Measurements from ENCODE around the gene ZBTB47. TPM values are rescaled to one million over a fixed set of nuclear protein-coding genes. Genes with fewer than 3 reads are reported as not detected.

ZBTB47 gene
- total RNA-seq, 5 donors from 2014 or later (not counting 1 experiment from before 2014, with no cell fraction given) = 0.53 to 1.2 (median 0.98) TPM

GRCh38 chr3:42658091-42658770 lies 4.7 kb downstream of the ZBTB47 start:
- ChIA-PET POLR2A (no interaction called here), CTCF (interaction anchor here in 1 of 2 donors (0.6 kb wide), 1 partner anchor 43 kb away, joined by 4 read pairs; no protein-coding TSS in a partner anchor)
- H3K9me3 ChIP-seq = no peaks in the 10 kb centered on the region
- peaks cover 5 to 10% (median 6%) of the 10 kb centered on the region in 3 donors for H3K4me1 Mint-ChIP-seq
- no peaks in the 10 kb centered on the region for H3K9me3 Mint-ChIP-seq
- no peak overlapping the region for H3K4me3 Mint-ChIP-seq
- DNase-seq (no peak), ATAC-seq (replicated peaks in 1 of 4) (no peak)
- H3K36me3 ChIP-seq (ENCODE audit: control insufficient read depth in 2 of 2, extremely low read depth in 1 of 2, insufficient read depth in 1 of 2, low read length in 1 of 2) = no peaks in the 10 kb centered on the region
- no peak overlapping the region for H3K4me3 ChIP-seq (ENCODE audit: control insufficient read depth in 1 of 2, extremely low read depth in 1 of 2, low read length in 1 of 2)
- H3K36me3 Mint-ChIP-seq = no peaks in the 10 kb centered on the region
- H3K27me3 Mint-ChIP-seq = no peaks in the 10 kb centered on the region
- H3K27ac Mint-ChIP-seq = no peak overlapping the region
- peaks cover 0 to 18% of the 10 kb centered on the region in 2 experiments for H3K4me1 ChIP-seq (ENCODE audit: control insufficient read depth in 1 of 2, extremely low read depth in 1 of 2, insufficient read depth in 2 of 2, low read length in 2 of 2)
- WGBS (ENCODE audit: insufficient coverage) = 92% methylated on average over 34 of the region's 34 CpGs
- H3K27me3 ChIP-seq (replicated peaks in 1 of 2; ENCODE audit: control insufficient read depth in 2 of 2, extremely low read depth in 1 of 2, insufficient read depth in 2 of 2, low read length in 1 of 2) = peaks cover 0 to 18% of the 10 kb centered on the region in 2 experiments
- H3K27ac ChIP-seq (ENCODE audit: low read length) = no peak overlapping the region

- Mint-ChIP-seq H3K4me3 (no peak overlapping the region), H3K27me3 (no peaks in the 10 kb centered on the region), H3K36me3 (no peaks in the 10 kb centered on the region), H3K4me1 (peaks cover under 1 to 4% (median 1%) of the 10 kb centered on the region in 3 donors), H3K9me3 (no peaks in the 10 kb centered on the region), H3K27ac (no peak overlapping the region)
- Histone ChIP-seq H3K9me3 (no peaks in the 10 kb centered on the region), H3K4me1 (ENCODE audit: control insufficient read depth in 1 of 2, extremely low read depth in 1 of 2, insufficient read depth in 2 of 2, low read length in 2 of 2) (peaks cover 0 to 12% of the 10 kb centered on the region in 2 experiments), H3K36me3 (ENCODE audit: control insufficient read depth in 2 of 2, extremely low read depth in 1 of 2, insufficient read depth in 1 of 2, low read length in 1 of 2) (no peaks in the 10 kb centered on the region), H3K4me3 (ENCODE audit: control insufficient read depth in 1 of 2, extremely low read depth in 1 of 2, low read length in 1 of 2) (no peak overlapping the region), H3K27me3 (replicated peaks in 1 of 2; ENCODE audit: control insufficient read depth in 2 of 2, extremely low read depth in 1 of 2, insufficient read depth in 2 of 2, low read length in 1 of 2) (peaks cover 0 to 11% of the 10 kb centered on the region in 2 experiments), H3K27ac (ENCODE audit: low read length) (no peak overlapping the region)
- DNase-seq (no peak), ATAC-seq (replicated peaks in 1 of 4) (no peak)
- CTCF ChIA-PET = no interaction called here
- WGBS (ENCODE audit: insufficient coverage) = 90% methylated on average over 21 of the region's 22 CpGs
- POLR2A ChIA-PET = no interaction called here
Observed at GRCh38 chr3:42658771-42659390, 5.4 kb downstream of the ZBTB47 start.

- no peaks in the 10 kb centered on the region for H3K9me3 Mint-ChIP-seq
- ATAC-seq (replicated peaks in 1 of 4) = no peak
- no peak for DNase-seq
- H3K4me1 Mint-ChIP-seq = peaks cover 0 to 4% (median 0%) of the 10 kb centered on the region in 3 donors
- no peaks in the 10 kb centered on the region for H3K36me3 ChIP-seq (ENCODE audit: control insufficient read depth in 2 of 2, extremely low read depth in 1 of 2, insufficient read depth in 1 of 2, low read length in 1 of 2)
- no peak overlapping the region for H3K4me3 ChIP-seq (ENCODE audit: control insufficient read depth in 1 of 2, extremely low read depth in 1 of 2, low read length in 1 of 2)
- POLR2A ChIA-PET = no interaction called here
- H3K27ac Mint-ChIP-seq = no peak overlapping the region
- H3K4me3 Mint-ChIP-seq = no peak overlapping the region
- peaks cover 0 to 9% of the 10 kb centered on the region in 2 experiments for H3K27me3 ChIP-seq (replicated peaks in 1 of 2; ENCODE audit: control insufficient read depth in 2 of 2, extremely low read depth in 1 of 2, insufficient read depth in 2 of 2, low read length in 1 of 2)
- no peaks in the 10 kb centered on the region for H3K36me3 Mint-ChIP-seq
- H3K27ac ChIP-seq (ENCODE audit: low read length) = no peak overlapping the region
- no peaks in the 10 kb centered on the region for H3K27me3 Mint-ChIP-seq
- no peaks in the 10 kb centered on the region for H3K9me3 ChIP-seq
- peaks cover 0 to 9% of the 10 kb centered on the region in 2 experiments for H3K4me1 ChIP-seq (ENCODE audit: control insufficient read depth in 1 of 2, extremely low read depth in 1 of 2, insufficient read depth in 2 of 2, low read length in 2 of 2)
- 91% methylated on average over 22 of the region's 25 CpGs for whole genome bisulfite sequencing (ENCODE audit: insufficient coverage)
- CTCF ChIA-PET = no interaction called here
Observed at GRCh38 chr3:42659451-42660130, 6.1 kb downstream of the ZBTB47 start.

GRCh38 chr3:42660131-42660715 lies 6.7 kb downstream of the ZBTB47 start:
- ChIA-PET CTCF (no interaction called here), POLR2A (no interaction called here)
- H3K4me3 ChIP-seq (ENCODE audit: control insufficient read depth in 1 of 2, extremely low read depth in 1 of 2, low read length in 1 of 2) = no peak overlapping the region
- Mint-ChIP-seq H3K4me1 (peaks cover 0 to under 1% (median 0%) of the 10 kb centered on the region in 3 donors), H3K27me3 (no peaks in the 10 kb centered on the region), H3K36me3 (no peaks in the 10 kb centered on the region), H3K9me3 (no peaks in the 10 kb centered on the region), H3K4me3 (no peak overlapping the region), H3K27ac (peak overlapping the region in 1 of 2 donors; percentile 53)
- H3K27ac ChIP-seq (ENCODE audit: low read length) = no peak overlapping the region
- H3K4me1 ChIP-seq (ENCODE audit: control insufficient read depth in 1 of 2, extremely low read depth in 1 of 2, insufficient read depth in 2 of 2, low read length in 2 of 2) = peaks cover 0 to 2% of the 10 kb centered on the region in 2 experiments
- H3K27me3 ChIP-seq (replicated peaks in 1 of 2; ENCODE audit: control insufficient read depth in 2 of 2, extremely low read depth in 1 of 2, insufficient read depth in 2 of 2, low read length in 1 of 2) = peaks cover 0 to 2% of the 10 kb centered on the region in 2 experiments
- DNase-seq (no peak), ATAC-seq (replicated peaks in 1 of 4) (no peak)
- no peaks in the 10 kb centered on the region for H3K9me3 ChIP-seq
- H3K36me3 ChIP-seq (ENCODE audit: control insufficient read depth in 2 of 2, extremely low read depth in 1 of 2, insufficient read depth in 1 of 2, low read length in 1 of 2) = no peaks in the 10 kb centered on the region
- 78% methylated on average over 4 of the region's 6 CpGs for WGBS (ENCODE audit: insufficient coverage)

GRCh38 chr3:42660898-42661297 lies 7.4 kb downstream of the ZBTB47 start:
- H3K4me1 Mint-ChIP-seq = no peaks in the 10 kb centered on the region
- H3K9me3 Mint-ChIP-seq = no peaks in the 10 kb centered on the region
- no peaks in the 10 kb centered on the region for H3K36me3 Mint-ChIP-seq
- H3K4me1 ChIP-seq (ENCODE audit: control insufficient read depth in 1 of 2, extremely low read depth in 1 of 2, insufficient read depth in 2 of 2, low read length in 2 of 2) = no peaks in the 10 kb centered on the region
- no peak overlapping the region for H3K27ac ChIP-seq (ENCODE audit: low read length)
- no peaks in the 10 kb centered on the region for H3K27me3 Mint-ChIP-seq
- no peaks in the 10 kb centered on the region for H3K27me3 ChIP-seq (replicated peaks in 1 of 2; ENCODE audit: control insufficient read depth in 2 of 2, extremely low read depth in 1 of 2, insufficient read depth in 2 of 2, low read length in 1 of 2)
- ChIA-PET POLR2A (no interaction called here), CTCF (no interaction called here)
- ATAC-seq (replicated peaks in 1 of 4) (no peak), DNase-seq (no peak)
- no peak overlapping the region for H3K4me3 ChIP-seq (ENCODE audit: control insufficient read depth in 1 of 2, extremely low read depth in 1 of 2, low read length in 1 of 2)
- H3K4me3 Mint-ChIP-seq = no peak overlapping the region
- no peaks in the 10 kb centered on the region for H3K36me3 ChIP-seq (ENCODE audit: control insufficient read depth in 2 of 2, extremely low read depth in 1 of 2, insufficient read depth in 1 of 2, low read length in 1 of 2)
- H3K9me3 ChIP-seq = no peaks in the 10 kb centered on the region
- peak overlapping the region in 1 of 2 donors; percentile 34 for H3K27ac Mint-ChIP-seq
- WGBS (ENCODE audit: insufficient coverage) = 100% methylated on average over 1 of the region's 4 CpGs

GRCh38 chr3:42661593-42662022 lies 8.1 kb downstream of the ZBTB47 start:
- Mint-ChIP-seq H3K9me3 (no peaks in the 10 kb centered on the region), H3K36me3 (no peaks in the 10 kb centered on the region), H3K27me3 (no peaks in the 10 kb centered on the region), H3K4me3 (no peak overlapping the region), H3K27ac (no peak overlapping the region), H3K4me1 (no peaks in the 10 kb centered on the region)
- whole genome bisulfite sequencing (ENCODE audit: insufficient coverage) = 89% methylated on average over 3 of the region's 5 CpGs
- Histone ChIP-seq H3K4me1 (ENCODE audit: control insufficient read depth in 1 of 2, extremely low read depth in 1 of 2, insufficient read depth in 2 of 2, low read length in 2 of 2) (no peaks in the 10 kb centered on the region), H3K27ac (ENCODE audit: low read length) (no peak overlapping the region), H3K27me3 (replicated peaks in 1 of 2; ENCODE audit: control insufficient read depth in 2 of 2, extremely low read depth in 1 of 2, insufficient read depth in 2 of 2, low read length in 1 of 2) (peaks cover 0 to 7% of the 10 kb centered on the region in 2 experiments), H3K4me3 (ENCODE audit: control insufficient read depth in 1 of 2, extremely low read depth in 1 of 2, low read length in 1 of 2) (no peak overlapping the region), H3K36me3 (ENCODE audit: control insufficient read depth in 2 of 2, extremely low read depth in 1 of 2, insufficient read depth in 1 of 2, low read length in 1 of 2) (no peaks in the 10 kb centered on the region), H3K9me3 (no peaks in the 10 kb centered on the region)
- POLR2A ChIA-PET = no interaction called here
- ATAC-seq (replicated peaks in 1 of 4) (no peak), DNase-seq (no peak)
- CTCF ChIA-PET = no interaction called here

All from T-cell (primary cell).